ENCODE measurements around the gene TGFBR1. TPM values are rescaled to one million over a fixed set of nuclear protein-coding genes. Genes with fewer than 3 reads are reported as not detected.

Gene TGFBR1
- total RNA-seq, 1 donor from 2014 or later, result 87.8 TPM

DNA sequence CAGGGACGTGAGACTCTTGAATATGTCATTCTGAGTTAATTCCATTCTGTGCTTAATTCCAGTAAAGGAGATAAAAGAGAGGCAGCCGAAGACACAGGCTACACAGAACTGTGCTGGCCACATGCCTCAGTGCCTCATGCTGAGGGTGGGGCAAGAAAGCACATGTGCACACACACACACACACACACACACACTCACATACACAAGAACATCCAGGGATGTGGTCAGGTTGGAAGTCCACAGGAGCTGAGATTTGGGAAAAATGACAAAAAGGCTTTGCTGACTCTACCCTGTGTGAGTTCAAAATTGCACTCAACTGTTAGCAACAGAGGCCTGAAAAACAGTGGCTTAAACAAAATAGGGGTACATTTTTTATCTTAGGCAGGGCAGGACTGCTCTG lies 76.3 kb downstream of the TGFBR1 start:
- TF ChIP-seq, protein P1, sequence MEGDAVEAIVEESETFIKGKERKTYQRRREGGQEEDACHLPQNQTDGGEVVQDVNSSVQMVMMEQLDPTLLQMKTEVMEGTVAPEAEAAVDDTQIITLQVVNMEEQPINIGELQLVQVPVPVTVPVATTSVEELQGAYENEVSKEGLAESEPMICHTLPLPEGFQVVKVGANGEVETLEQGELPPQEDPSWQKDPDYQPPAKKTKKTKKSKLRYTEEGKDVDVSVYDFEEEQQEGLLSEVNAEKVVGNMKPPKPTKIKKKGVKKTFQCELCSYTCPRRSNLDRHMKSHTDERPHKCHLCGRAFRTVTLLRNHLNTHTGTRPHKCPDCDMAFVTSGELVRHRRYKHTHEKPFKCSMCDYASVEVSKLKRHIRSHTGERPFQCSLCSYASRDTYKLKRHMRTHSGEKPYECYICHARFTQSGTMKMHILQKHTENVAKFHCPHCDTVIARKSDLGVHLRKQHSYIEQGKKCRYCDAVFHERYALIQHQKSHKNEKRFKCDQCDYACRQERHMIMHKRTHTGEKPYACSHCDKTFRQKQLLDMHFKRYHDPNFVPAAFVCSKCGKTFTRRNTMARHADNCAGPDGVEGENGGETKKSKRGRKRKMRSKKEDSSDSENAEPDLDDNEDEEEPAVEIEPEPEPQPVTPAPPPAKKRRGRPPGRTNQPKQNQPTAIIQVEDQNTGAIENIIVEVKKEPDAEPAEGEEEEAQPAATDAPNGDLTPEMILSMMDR (IDR thresholded peaks at IDR 0.05; ENCODE audit: insufficient read depth, low read length, poor library complexity, severe bottlenecking), result no peak
- no peak for DNase-seq (ENCODE audit: low read depth)
- no peaks in the 10 kb centered on the region for H3K27me3 ChIP-seq (ENCODE audit: control insufficient read depth, insufficient read depth, low read length)

DNA sequence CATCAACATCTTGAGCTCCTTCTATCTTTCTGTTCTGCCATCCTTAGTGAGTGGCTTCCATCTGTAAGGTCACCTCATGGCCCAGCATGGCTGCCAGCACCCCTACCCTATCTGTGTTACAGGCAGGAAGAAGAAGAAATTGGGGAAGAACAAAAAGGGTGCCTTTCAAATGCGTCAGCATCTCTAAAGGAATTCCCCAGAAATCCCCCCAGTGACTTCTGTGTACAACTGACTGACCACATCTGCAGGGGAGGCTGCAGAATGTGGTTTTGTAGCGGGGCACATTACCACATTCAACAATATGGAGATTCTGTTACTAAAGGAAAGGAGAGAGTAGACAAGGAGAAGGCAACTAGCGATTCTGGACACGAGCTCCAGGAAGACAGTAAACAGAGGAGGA lies 76.7 kb downstream of the TGFBR1 start:
- Histone ChIP-seq H3K36me3 (ENCODE audit: control insufficient read depth, insufficient read depth, low read length) (no peaks in the 10 kb centered on the region), H3K27me3 (ENCODE audit: control insufficient read depth, insufficient read depth, low read length) (no peaks in the 10 kb centered on the region), H3K4me3 (ENCODE audit: low read depth, low read length) (no peak overlapping the region)
- TF ChIP-seq, protein P1 (IDR thresholded peaks at IDR 0.05; ENCODE audit: insufficient read depth, low read length, poor library complexity, severe bottlenecking), result no peak
- peak; percentile 44 for DNase-seq (ENCODE audit: low read depth)

More for the DNA sequence above, 76.3 kb downstream of the TGFBR1 start:
- H3K4me3 ChIP-seq (ENCODE audit: low read depth, low read length), result no peak overlapping the region
- no peaks in the 10 kb centered on the region for H3K36me3 ChIP-seq (ENCODE audit: control insufficient read depth, insufficient read depth, low read length)

DNA sequence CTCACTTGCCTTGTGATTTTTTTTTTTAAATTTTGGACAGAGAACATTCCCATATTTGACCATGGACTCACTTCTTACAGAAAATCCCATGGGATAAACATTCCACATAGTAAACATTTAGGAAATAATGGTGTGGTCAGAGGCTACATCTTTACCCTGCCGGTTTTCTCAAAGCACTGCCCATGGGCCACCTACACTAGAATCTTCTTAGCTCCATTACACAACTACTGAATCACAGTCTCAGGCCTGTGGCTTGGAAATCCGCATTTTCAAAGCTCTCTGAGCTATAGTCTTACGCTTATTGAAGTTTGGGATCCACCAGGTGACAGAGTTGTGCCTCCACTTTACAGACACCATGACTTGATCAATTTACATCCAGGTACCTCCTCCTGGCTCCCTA lies 77.4 kb downstream of the TGFBR1 start:
- Histone ChIP-seq H3K27me3 (ENCODE audit: control insufficient read depth, insufficient read depth, low read length) (no peaks in the 10 kb centered on the region), H3K36me3 (ENCODE audit: control insufficient read depth, insufficient read depth, low read length) (no peaks in the 10 kb centered on the region), H3K4me3 (ENCODE audit: low read depth, low read length) (no peak overlapping the region)
- DNase-seq (ENCODE audit: low read depth), result no peak
- TF ChIP-seq, protein P1 (IDR thresholded peaks at IDR 0.05; ENCODE audit: insufficient read depth, low read length, poor library complexity, severe bottlenecking), result no peak

DNA sequence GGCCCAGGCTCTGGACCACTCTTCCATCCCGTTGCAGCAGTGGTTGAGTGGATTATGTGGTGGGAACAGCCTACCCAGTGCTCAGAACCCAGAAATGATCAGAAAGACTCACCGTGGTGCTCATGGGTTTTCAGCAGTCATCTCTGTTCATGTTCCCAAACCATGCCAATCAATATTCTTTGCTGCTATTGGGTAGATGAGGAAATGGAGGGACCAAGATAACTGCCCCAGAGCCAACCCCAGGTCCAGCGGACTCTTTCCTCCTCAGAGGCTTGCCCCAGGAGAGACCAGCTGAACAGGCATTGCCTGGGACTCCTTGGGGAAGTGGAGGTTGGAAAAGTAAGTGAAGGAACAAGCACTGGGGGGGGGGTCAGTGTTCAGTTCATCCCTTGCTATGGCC lies 78.7 kb downstream of the TGFBR1 start:
- no peaks in the 10 kb centered on the region for H3K27me3 ChIP-seq (ENCODE audit: control insufficient read depth, insufficient read depth, low read length)
- DNase-seq (ENCODE audit: low read depth), result no peak
- TF ChIP-seq, protein P1 (IDR thresholded peaks at IDR 0.05; ENCODE audit: insufficient read depth, low read length, poor library complexity, severe bottlenecking), result no peak
- no peaks in the 10 kb centered on the region for H3K36me3 ChIP-seq (ENCODE audit: control insufficient read depth, insufficient read depth, low read length)
- H3K4me3 ChIP-seq (ENCODE audit: low read depth, low read length), result no peak overlapping the region

DNA sequence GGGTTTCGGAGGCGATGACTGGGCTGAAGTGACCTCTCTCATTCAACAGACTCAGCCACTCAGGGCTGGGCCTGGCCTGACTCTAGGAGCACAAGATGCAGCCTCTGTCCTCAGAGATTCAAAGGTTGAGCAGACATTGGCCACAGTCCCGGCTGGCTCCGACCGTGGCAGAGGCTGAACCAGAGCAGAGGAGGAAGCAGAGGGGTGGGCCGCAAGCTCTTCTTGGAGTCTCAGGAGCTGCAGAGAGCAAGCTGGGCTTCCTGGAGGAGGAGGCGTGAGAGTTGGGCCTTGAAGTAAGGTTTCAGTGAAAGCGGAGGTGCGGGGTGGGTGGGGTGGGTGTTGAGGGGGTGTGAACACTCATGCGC lies 79.2 kb downstream of the TGFBR1 start:
- no peak for DNase-seq (ENCODE audit: low read depth)
- TF ChIP-seq, protein P1 (IDR thresholded peaks at IDR 0.05; ENCODE audit: insufficient read depth, low read length, poor library complexity, severe bottlenecking), result no peak
- H3K27me3 ChIP-seq (ENCODE audit: control insufficient read depth, insufficient read depth, low read length), result no peaks in the 10 kb centered on the region
- no peaks in the 10 kb centered on the region for H3K36me3 ChIP-seq (ENCODE audit: control insufficient read depth, insufficient read depth, low read length)
- no peak overlapping the region for H3K4me3 ChIP-seq (ENCODE audit: low read depth, low read length)
